Activated CD4-positive, alpha-beta T cell treated with anti-CD3 and anti-CD28 coated beads, Interleukin-2, amount 50 U/mL, for 24 hours (primary cell): ENCODE data around the gene WWC2.

ENCODE experiments used
- DNase-seq, 2 donors: peaks; one replicate each; pipeline ENCODE4 v3.0.0-alpha.2; 2020; ENCODE audit warnings: low read depth in 1 of 2, low spot score in 1 of 2

The WWC2 gene

GRCh38 chr4:183255487-183255886, 156.4 kb downstream of the WWC2 start:
- no peak for DNase-seq

- no peak for DNase-seq
Measured at GRCh38 chr4:183256343-183256742, 157.3 kb downstream of the WWC2 start.

- peak in 1 of 2 donors; percentile 23 for DNase-seq
Measured at GRCh38 chr4:183256756-183257385, 157.8 kb downstream of the WWC2 start.

GRCh38 chr4:183257808-183258207, 158.8 kb downstream of the WWC2 start:
- no peak for DNase-seq

GRCh38 chr4:183260491-183261151, 161.6 kb downstream of the WWC2 start:
- no peak for DNase-seq

- DNase-seq, result peak; percentile 57 to 60
Measured at GRCh38 chr4:183261953-183262775, 163.1 kb downstream of the WWC2 start.

- no peak for DNase-seq
Measured at GRCh38 chr4:183262776-183263100, 163.7 kb downstream of the WWC2 start.

- DNase-seq, result no peak
Measured at GRCh38 chr4:183263787-183264386, 164.8 kb downstream of the WWC2 start.

GRCh38 chr4:183264614-183265013, 165.6 kb downstream of the WWC2 start:
- DNase-seq, result no peak

GRCh38 chr4:183266371-183266770, 167.3 kb downstream of the WWC2 start:
- DNase-seq, result no peak

GRCh38 chr4:183268556-183268955, 169.5 kb downstream of the WWC2 start:
- no peak for DNase-seq

- DNase-seq, result no peak
Measured at GRCh38 chr4:183272384-183272783, 173.3 kb downstream of the WWC2 start.

GRCh38 chr4:183276106-183276505, 177.0 kb downstream of the WWC2 start:
- DNase-seq, result no peak

GRCh38 chr4:183284258-183284785, 185.3 kb downstream of the WWC2 start:
- DNase-seq, result no peak

- no peak for DNase-seq
Measured at GRCh38 chr4:183284965-183285364, 185.9 kb downstream of the WWC2 start.

- DNase-seq, result no peak
Measured at GRCh38 chr4:183285886-183286285, 186.8 kb downstream of the WWC2 start.

- no peak for DNase-seq
Measured at GRCh38 chr4:183286590-183287308, 187.7 kb downstream of the WWC2 start.

GRCh38 chr4:183287309-183287659, 188.2 kb downstream of the WWC2 start:
- DNase-seq, result no peak

- DNase-seq, result no peak
Measured at GRCh38 chr4:183287677-183288076, 188.6 kb downstream of the WWC2 start.

GRCh38 chr4:183288955-183289354, 189.9 kb downstream of the WWC2 start:
- no peak for DNase-seq

GRCh38 chr4:183289688-183290087, 190.6 kb downstream of the WWC2 start:
- no peak for DNase-seq
